COLO668 (cell line): ENCODE measurements around the gene GDPD4.

Source experiments
- DNase-seq: peaks from one replicate; lab custom pipeline; 2025; ENCODE audit not compliant: unreplicated experiment; lab: John Stamatoyannopoulos, UW

GDPD4 gene

DNA sequence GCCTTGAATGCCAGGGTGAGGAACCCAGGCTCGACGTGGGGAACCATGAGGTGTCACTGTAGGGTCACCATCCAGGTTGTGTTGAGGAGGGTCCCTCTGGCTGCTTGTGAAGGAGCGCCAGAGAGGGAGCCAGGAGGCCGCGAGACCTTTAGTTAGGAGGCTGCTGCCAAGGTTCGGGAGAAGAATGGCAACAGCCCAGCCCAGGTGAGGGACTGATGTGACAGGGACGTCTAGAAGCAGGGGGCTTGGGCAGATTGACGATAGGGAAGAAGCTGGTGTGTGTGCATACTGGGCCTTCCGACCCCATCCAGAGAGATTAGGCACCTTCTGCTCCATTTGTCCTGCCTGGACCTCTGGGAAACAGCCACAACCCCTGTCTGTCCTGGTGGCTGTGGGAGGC, 124.5 kb downstream of the GDPD4 start:
- no peak for DNase-seq

DNA sequence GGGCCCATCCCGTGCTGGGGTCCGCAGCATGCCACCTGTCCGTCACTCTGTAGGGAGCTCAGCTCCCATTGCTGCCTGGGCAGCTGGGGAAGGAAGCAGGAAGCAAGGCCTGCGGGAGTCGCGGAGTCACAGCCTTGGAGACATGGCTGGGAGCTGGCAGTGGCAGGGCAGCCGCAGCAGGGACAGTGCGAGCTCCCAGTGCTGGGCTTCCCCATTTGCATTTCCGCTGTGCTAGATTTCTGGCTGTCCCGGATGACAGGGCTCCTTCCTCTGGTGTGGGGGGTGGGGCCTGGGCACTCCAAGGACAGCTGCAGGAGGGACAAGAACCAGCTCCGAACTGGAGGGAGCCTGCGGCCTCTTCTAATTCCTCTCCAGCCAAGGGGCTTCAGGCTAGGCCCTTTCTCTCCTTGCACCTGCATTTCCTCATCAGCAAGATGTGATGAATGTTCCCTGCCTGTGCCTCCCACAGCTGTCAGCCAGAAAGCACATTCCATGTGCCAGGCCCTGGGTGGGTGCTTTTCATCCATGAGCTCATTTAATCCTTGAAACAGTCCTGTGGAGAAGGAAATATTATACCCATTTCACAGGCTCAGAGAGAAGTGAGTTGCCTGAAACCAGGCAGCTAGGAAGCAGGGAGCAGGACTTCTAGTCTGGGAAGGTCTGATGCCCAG, 125.5 kb downstream of the GDPD4 start:
- peak; percentile 2 for DNase-seq

DNA sequence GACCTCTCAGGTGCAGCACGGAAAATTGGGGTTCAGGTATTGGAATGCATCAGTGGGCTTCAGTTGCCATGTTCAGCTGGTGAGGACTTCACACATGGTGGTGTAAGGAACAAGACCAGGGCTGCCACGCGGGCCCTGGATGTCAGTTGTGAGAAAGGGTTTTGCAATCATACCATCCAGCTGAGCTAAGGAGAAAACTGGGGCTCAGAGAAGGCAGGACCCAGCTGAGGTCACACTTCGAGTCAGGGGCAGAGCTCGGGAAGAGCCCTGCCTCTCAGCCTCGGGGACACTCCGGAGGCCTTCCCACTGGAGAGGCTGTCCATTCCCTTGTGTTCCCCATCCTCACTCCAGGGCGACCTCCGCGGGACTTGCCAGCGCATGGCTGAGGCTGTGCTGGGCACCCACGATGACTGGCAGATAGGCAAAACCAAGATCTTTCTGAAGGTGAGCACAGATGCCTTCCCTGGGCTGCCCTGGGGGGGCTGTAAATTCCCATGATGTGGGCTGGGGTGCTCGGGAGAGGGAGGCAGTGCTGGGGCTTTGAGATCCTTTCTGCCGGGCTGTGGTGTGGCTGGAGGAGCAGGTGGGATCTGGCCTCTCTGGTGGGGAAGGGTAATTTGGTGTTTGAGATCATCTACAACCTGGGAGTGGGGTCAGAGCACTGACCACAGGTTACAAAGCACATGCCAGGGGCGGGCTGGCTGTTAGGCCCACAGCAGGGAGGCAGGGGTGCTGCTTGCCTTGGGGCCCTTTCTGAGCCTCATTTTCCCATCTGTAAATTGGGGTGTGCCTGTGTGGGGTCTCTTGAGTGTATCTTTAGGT, 126.3 kb downstream of the GDPD4 start:
- no peak for DNase-seq

GRCh38 chr11:77174559-77174958, 126.9 kb downstream of the GDPD4 start:
- DNase-seq: peak; percentile 60

- no peak for DNase-seq
Measured at GRCh38 chr11:77173494-77173893, 128.0 kb downstream of the GDPD4 start.

GRCh38 chr11:77172666-77172982, 128.9 kb downstream of the GDPD4 start:
- no peak for DNase-seq

GRCh38 chr11:77171885-77172665, 129.4 kb downstream of the GDPD4 start:
- no peak for DNase-seq

DNA sequence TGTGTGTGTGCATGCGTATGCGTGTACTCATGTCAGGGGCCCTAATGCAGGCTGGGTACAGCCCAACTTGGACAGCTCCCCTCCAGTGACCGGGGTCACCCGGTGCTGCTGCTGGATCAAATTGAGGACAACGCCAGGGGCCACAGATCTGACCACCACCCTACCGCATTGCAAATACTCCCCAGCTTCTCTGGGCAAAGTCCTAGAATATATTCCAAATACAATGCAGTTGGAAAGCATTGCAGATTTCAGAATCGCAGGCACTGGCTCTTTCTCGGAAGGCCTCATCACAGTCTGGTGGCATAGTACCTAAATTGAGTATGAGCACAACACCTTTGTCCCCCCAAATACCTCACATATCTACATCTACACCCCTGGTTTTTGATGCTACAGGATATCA, 130.2 kb downstream of the GDPD4 start:
- no peak for DNase-seq

DNA sequence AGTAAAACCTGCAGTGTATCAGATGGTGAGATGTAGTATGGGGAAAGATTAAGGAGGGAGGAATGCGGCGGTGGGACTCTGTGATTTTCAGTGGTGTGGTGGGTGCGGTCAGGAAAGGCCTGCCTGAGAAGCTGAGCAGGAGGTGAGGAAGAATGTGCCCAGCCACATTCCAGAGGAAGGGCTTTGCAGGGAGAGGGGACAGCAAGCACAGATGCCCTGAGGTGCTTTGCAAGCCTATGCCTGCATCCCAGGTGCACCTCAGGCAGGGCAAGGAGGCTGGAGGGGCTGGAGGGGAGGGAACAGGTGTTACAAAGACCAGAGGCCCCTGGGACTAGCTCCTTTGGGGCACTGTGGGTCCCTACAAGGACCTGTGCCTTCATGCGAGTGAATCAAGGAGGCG, 131.4 kb downstream of the GDPD4 start:
- DNase-seq: no peak

- no peak for DNase-seq
Measured at GRCh38 chr11:77167791-77168190, 133.7 kb downstream of the GDPD4 start.

DNA sequence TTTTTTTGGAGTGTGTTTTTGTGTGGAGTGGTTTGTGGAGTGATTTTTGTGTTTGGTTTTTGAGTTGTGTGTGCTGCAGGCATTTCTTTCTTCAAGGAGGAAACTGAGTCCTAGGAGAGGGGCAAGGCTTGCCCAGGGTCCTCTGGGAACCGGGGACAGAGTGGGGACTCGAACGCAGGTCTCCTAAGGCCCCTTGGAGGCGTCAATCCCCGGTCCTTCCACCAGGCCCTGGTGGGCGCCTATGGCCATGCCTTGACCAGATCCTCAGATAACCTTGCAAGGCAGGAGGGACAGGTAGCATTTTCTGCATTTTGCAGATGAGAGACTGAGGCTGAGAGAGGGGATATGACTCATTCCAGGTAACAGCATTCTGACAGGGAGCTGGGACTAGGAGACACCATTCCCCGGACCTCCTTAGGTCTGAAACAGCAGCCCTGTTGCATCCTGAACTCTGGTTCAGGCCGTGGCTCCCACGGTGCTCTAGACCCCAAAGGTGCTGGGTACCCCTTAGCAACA, 134.3 kb downstream of the GDPD4 start:
- no peak for DNase-seq
